GM18873 (cell line): Measurements from ENCODE around the gene TES.
A peak's percentile ranks its signal among the peaks of the same experiment; 100 is the strongest.
"Not testable (repeated sequence)": the region's sequence is repeated elsewhere in the genome, so short reads cannot be mapped to it uniquely, and the experiment has no call there.

Experiments used
- ATAC-seq: cut with Tn5 transposase; IDR thresholded peaks from one replicate; pipeline ENCODE4 v1.9.1; 2021; ENCODE audit warnings: mild to moderate bottlenecking, moderate library complexity, moderate number of reproducible peaks; ENCODE audit not compliant: unreplicated experiment, low FRiP score

Gene TES

GRCh38 chr7:116210345-116211005 lies at the start of gene TES:
TES (plus strand) TSS chr7:116210539; CDS start chr7:116210708, 169 bp downstream.
- ATAC-seq, result peak; percentile 60

- ATAC-seq, result no peak
These were observed 48.6 kb upstream of the TES start for GRCh38 chr7:116161728-116162127.

GRCh38 chr7:116162254-116162653 lies 48.1 kb upstream of the TES start:
- no peak for ATAC-seq

- no peak for ATAC-seq
These were observed 47.3 kb upstream of the TES start for GRCh38 chr7:116162992-116163391.

GRCh38 chr7:116164552-116165306 lies 45.6 kb upstream of the TES start:
- no peak for ATAC-seq

GRCh38 chr7:116165717-116166116 lies 44.6 kb upstream of the TES start:
- ATAC-seq, result peak; percentile 59

GRCh38 chr7:116166156-116166555 lies 44.2 kb upstream of the TES start:
- no peak for ATAC-seq

- ATAC-seq, result no peak
These were observed 43.2 kb upstream of the TES start for GRCh38 chr7:116167177-116167576.

- ATAC-seq, result no peak
These were observed 41.3 kb upstream of the TES start for GRCh38 chr7:116169060-116169459.

GRCh38 chr7:116170180-116170579 lies 40.2 kb upstream of the TES start:
- ATAC-seq, result no peak

GRCh38 chr7:116171094-116171493 lies 39.2 kb upstream of the TES start:
- no peak for ATAC-seq

GRCh38 chr7:116172353-116172752 lies 38.0 kb upstream of the TES start:
- ATAC-seq, result no peak

- ATAC-seq, result no peak
These were observed 37.0 kb upstream of the TES start for GRCh38 chr7:116173051-116174028.

GRCh38 chr7:116175095-116175494 lies 35.2 kb upstream of the TES start:
- not testable (repeated sequence) for ATAC-seq

- no peak for ATAC-seq
These were observed 34.1 kb upstream of the TES start for GRCh38 chr7:116176226-116176625.

GRCh38 chr7:116177009-116177408 lies 33.3 kb upstream of the TES start:
- no peak for ATAC-seq

- peak; percentile 87 for ATAC-seq
These were observed 30.0 kb upstream of the TES start for GRCh38 chr7:116180302-116180701.

- no peak for ATAC-seq
These were observed 28.3 kb upstream of the TES start for GRCh38 chr7:116182023-116182422.

- no peak for ATAC-seq
These were observed 24.9 kb upstream of the TES start for GRCh38 chr7:116185450-116185849.

- no peak for ATAC-seq
These were observed 24.4 kb upstream of the TES start for GRCh38 chr7:116185956-116186355.

GRCh38 chr7:116187400-116187799 lies 22.9 kb upstream of the TES start:
- no peak for ATAC-seq
